Activated T-helper 2 cell treated with anti-CD3 and anti-CD28 coated beads, Interferon-gamma antibody, Interleukin-2, Interleukin-4, amounts not matched to agents 10 μg/mL and 5 μg/mL and 100 μg/mL, durations not matched to agents 14 hours and 24 hours and 36 hours (primary cell): ENCODE data around the gene EIF3D. TPM values are rescaled to one million over a fixed set of nuclear protein-coding genes. Genes with fewer than 3 reads are reported as not detected.

Source experiments
- DNase-seq: peaks from one replicate; pipeline ENCODE4 v3.0.0; 2021; ENCODE audit warnings: low spot score
- H3K27ac Mint-ChIP-seq: one replicate; pipeline ENCODE4 v1.8.0; 2021; ENCODE audit warnings: mixed read lengths
- H3K27me3 Mint-ChIP-seq: one replicate; pipeline ENCODE4 v1.8.0; 2021; ENCODE audit warnings: low read depth, mixed read lengths
- H3K36me3 Mint-ChIP-seq: one replicate; pipeline ENCODE4 v1.8.0; 2021; ENCODE audit warnings: low read depth, mixed read lengths
- H3K4me1 Mint-ChIP-seq: one replicate; pipeline ENCODE4 v1.8.0; 2021; ENCODE audit warnings: low read depth, mixed read lengths
- H3K4me3 Mint-ChIP-seq: one replicate; pipeline ENCODE4 v1.8.0; 2021; ENCODE audit warnings: low read depth, mild to moderate bottlenecking, moderate library complexity, mixed read lengths
- H3K9me3 Mint-ChIP-seq: one replicate; pipeline ENCODE4 v1.8.0; 2021; ENCODE audit warnings: mixed read lengths
- intact Hi-C: fragments of 100-400 bp; cut with micrococcal nuclease; formaldehyde crosslinking; loops from one replicate; pipeline ENCODE4 v1.15.1; 2023
- total RNA-seq: library from RNA; stranded (reverse); gene quantifications from 2 replicates; pipeline ENCODE4 v1.2.3, GENCODE V29; 2022

Gene EIF3D
- total RNA-seq, 1 donor from 2014 or later, result 300 TPM

- peaks cover 10% of the 10 kb centered on the region for H3K27me3 Mint-ChIP-seq
- H3K9me3 Mint-ChIP-seq, result no peaks in the 10 kb centered on the region
- intact Hi-C loops, result no loop called here
Observed at GRCh38 chr22:36563898-36564297, 34.9 kb upstream of the EIF3D start.

GRCh38 chr22:36563444-36563843 is 34.5 kb upstream of the EIF3D start:
- H3K36me3 Mint-ChIP-seq, result no peaks in the 10 kb centered on the region
- H3K9me3 Mint-ChIP-seq, result no peaks in the 10 kb centered on the region
- H3K4me1 Mint-ChIP-seq, result no peaks in the 10 kb centered on the region
- no peak overlapping the region for H3K27ac Mint-ChIP-seq
- peaks cover 10% of the 10 kb centered on the region for H3K27me3 Mint-ChIP-seq
- intact Hi-C loops, result no loop called here
- H3K4me3 Mint-ChIP-seq, result no peak overlapping the region
- no peak for DNase-seq

More at GRCh38 chr22:36563898-36564297, 34.9 kb upstream of the EIF3D start:
- H3K36me3 Mint-ChIP-seq, result no peaks in the 10 kb centered on the region
- no peak overlapping the region for H3K27ac Mint-ChIP-seq
- no peaks in the 10 kb centered on the region for H3K4me1 Mint-ChIP-seq
- DNase-seq, result no peak
- no peak overlapping the region for H3K4me3 Mint-ChIP-seq

GRCh38 chr22:36563001-36563400 is 34.0 kb upstream of the EIF3D start:
- peaks cover 10% of the 10 kb centered on the region for H3K27me3 Mint-ChIP-seq
- no peak overlapping the region for H3K27ac Mint-ChIP-seq
- no peak for DNase-seq
- no peaks in the 10 kb centered on the region for H3K9me3 Mint-ChIP-seq
- no peaks in the 10 kb centered on the region for H3K4me1 Mint-ChIP-seq
- intact Hi-C loops, result no loop called here
- H3K36me3 Mint-ChIP-seq, result no peaks in the 10 kb centered on the region
- H3K4me3 Mint-ChIP-seq, result no peak overlapping the region

DNA sequence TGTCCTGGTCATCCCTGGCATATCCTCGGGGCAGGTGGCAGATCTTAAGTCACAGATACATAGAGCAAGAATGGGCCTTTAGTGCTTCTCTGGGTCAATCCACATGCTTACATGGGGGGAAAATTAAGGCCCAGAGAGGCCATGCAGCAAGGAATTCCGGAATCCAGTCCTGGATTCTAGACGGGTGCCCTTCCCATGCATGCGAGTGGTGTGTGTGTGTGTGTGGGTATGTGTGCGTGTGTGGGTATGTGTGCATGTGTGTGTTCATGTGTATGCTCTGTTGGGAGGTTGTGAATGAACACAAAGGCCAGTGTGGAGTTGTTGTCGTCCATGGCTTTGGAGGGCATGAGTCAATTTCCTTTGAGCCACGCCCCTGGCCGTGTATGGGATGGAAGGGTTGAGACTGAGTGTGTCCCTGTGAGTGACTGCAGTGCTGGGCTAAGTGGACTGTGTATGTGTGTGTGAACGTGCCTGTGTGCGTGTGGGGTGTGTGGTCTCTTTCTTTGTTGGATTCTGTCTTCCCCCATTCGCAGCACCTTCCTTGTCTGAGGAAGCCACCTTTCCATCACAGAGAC is 33.4 kb upstream of the EIF3D start:
- DNase-seq, result no peak
- Mint-ChIP-seq H3K27ac (no peak overlapping the region), H3K4me3 (no peak overlapping the region), H3K36me3 (no peaks in the 10 kb centered on the region), H3K27me3 (peaks cover 10% of the 10 kb centered on the region), H3K4me1 (no peaks in the 10 kb centered on the region), H3K9me3 (no peaks in the 10 kb centered on the region)
- intact Hi-C loops, result no loop called here

GRCh38 chr22:36561291-36561811 is 32.4 kb upstream of the EIF3D start:
- H3K27me3 Mint-ChIP-seq, result peaks cover 10% of the 10 kb centered on the region
- no peaks in the 10 kb centered on the region for H3K9me3 Mint-ChIP-seq
- no peaks in the 10 kb centered on the region for H3K36me3 Mint-ChIP-seq
- DNase-seq, result no peak
- intact Hi-C loops, result no loop called here
- no peak overlapping the region for H3K27ac Mint-ChIP-seq
- no peak overlapping the region for H3K4me3 Mint-ChIP-seq
- no peaks in the 10 kb centered on the region for H3K4me1 Mint-ChIP-seq

DNA sequence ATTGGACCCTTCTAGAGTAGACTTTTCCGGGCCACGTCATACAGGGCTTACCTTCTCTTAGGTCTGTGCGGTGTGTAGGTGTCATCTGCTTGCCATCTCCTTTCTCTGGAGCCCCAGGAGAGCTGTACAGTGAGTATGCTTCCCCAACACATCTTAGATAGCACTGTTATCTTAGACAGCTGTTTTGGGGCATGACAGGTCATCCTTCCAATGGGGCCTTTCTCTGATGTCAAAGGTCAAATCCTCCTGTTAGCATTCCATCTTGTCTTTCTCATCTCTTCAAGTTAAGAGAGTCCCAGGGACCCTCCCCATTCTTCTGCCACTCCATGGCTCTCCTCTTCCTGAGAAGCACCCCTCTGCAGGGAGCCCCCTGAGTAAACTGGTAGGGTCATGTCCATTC is 31.0 kb upstream of the EIF3D start:
- no peaks in the 10 kb centered on the region for H3K4me1 Mint-ChIP-seq
- H3K36me3 Mint-ChIP-seq, result no peaks in the 10 kb centered on the region
- H3K9me3 Mint-ChIP-seq, result no peaks in the 10 kb centered on the region
- no peak for DNase-seq
- H3K4me3 Mint-ChIP-seq, result no peak overlapping the region
- H3K27me3 Mint-ChIP-seq, result peaks cover 7% of the 10 kb centered on the region
- no peak overlapping the region for H3K27ac Mint-ChIP-seq
- intact Hi-C loops, result no loop called here

DNA sequence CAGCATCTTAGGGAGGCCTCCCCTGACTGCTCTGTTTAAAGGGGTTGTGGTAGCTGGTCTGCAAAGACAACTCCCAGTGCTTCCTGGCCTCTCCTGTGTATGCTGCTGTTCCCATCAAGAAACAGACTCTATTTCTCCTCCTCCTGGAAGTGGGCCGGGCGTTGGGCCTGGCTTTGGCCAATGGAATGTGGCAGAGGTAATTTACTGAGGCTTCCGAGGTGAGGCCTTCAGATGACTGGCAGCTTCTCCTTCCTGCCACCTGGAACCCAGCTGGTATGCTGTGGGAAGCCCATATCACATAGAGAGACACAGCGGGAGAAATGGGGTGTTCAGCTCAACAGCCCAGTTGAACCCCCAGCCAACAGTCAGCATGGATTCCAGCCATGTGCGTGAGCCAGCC is 25.1 kb upstream of the EIF3D start:
- intact Hi-C loops, result no loop called here
- H3K27me3 Mint-ChIP-seq, result peaks cover 10% of the 10 kb centered on the region
- H3K36me3 Mint-ChIP-seq, result no peaks in the 10 kb centered on the region
- H3K4me3 Mint-ChIP-seq, result no peak overlapping the region
- no peak overlapping the region for H3K27ac Mint-ChIP-seq
- H3K4me1 Mint-ChIP-seq, result peaks cover 4% of the 10 kb centered on the region
- H3K9me3 Mint-ChIP-seq, result no peaks in the 10 kb centered on the region
- no peak for DNase-seq

DNA sequence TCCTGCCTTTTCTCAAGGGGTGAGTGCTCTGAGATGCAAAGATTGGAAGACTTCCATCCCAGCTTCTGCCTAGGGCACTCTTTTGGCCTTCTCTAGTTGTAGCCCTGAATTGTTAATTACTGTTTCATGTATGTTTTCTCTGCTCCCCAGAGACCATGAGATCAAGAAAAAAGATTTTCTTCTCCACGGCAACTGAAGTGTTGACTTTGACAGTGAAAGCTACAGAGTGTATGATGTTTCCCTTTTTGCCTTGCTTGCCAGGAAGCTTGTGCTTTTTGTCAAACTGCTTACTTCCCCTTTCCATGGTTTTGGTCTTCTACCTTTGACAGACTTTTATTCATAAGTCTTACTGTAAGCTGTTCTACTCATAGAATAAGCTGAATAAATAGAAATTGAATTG is 23.3 kb upstream of the EIF3D start:
- no peak overlapping the region for H3K4me3 Mint-ChIP-seq
- DNase-seq, result no peak
- H3K36me3 Mint-ChIP-seq, result no peaks in the 10 kb centered on the region
- no peaks in the 10 kb centered on the region for H3K9me3 Mint-ChIP-seq
- H3K27ac Mint-ChIP-seq, result no peak overlapping the region
- intact Hi-C loops, result no loop called here
- H3K27me3 Mint-ChIP-seq, result peaks cover 10% of the 10 kb centered on the region
- H3K4me1 Mint-ChIP-seq, result peaks cover 5% of the 10 kb centered on the region

DNA sequence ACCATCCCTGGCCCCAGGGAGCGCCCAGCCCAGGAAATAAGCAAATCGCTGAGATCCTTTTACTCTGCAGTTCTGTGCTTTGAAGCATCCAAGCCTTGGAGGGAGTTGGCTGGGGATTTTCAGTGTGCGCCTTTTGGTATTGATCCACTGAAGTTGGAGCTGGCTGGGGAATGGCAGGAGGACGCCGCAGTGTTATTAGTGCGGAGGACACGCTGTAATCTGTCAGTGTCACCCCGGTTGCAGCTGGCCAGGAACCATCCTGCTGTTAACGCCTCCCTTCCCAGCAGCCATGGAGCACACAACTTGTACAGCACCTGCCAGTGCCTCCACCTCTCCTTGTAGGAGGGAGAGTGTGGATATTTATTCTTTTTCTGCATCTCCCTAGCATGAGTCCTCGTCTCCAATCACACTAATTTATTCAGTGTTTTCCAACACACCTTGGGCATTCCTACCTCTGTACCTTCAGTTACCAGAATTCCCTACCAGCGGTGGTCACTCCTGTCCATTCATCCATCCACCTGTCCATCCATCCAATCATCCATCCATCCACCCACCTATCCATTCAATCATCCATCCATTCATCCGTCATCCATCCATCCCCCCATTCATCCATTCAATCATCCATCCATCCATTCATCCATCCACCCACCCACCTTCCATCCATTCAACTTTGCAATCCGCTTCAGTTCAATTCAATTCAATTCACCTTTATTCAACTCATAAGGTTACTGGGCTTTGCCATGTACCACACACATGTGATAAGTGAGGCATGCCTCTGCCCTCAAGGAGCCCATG is 21.9 kb upstream of the EIF3D start:
- Mint-ChIP-seq H3K9me3 (no peaks in the 10 kb centered on the region), H3K4me1 (peaks cover 11% of the 10 kb centered on the region), H3K27me3 (peaks cover 10% of the 10 kb centered on the region), H3K36me3 (no peaks in the 10 kb centered on the region), H3K27ac (no peak overlapping the region), H3K4me3 (no peak overlapping the region)
- no peak for DNase-seq
- intact Hi-C loops, result no loop called here

DNA sequence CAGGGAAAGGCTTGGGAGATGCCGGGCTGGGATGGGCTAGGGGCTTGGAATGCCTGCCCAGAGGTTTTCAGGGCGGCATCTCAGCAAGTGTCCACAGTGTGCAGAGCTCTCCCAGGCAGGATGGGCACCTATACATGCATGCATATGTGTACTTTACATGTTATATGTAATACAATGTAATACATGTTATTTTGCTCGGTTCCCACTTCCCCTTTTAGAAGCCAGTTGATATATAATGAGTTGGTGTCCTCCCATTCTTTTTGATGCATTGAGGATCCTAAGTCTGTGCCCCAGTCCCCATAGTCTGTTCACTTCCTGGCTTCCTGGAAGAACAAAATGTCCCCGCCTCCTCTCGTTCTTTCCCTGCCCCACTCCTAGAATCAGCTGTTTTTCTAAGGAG is 20.1 kb upstream of the EIF3D start:
- no peak for DNase-seq
- H3K27me3 Mint-ChIP-seq, result peaks cover 10% of the 10 kb centered on the region
- H3K36me3 Mint-ChIP-seq, result no peaks in the 10 kb centered on the region
- H3K9me3 Mint-ChIP-seq, result no peaks in the 10 kb centered on the region
- intact Hi-C loops, result loop anchor here (10.0 kb wide), 1 partner anchor 226 kb away; the partner anchor contains the start of gene IFT27
- peaks cover 15% of the 10 kb centered on the region for H3K4me1 Mint-ChIP-seq
- no peak overlapping the region for H3K27ac Mint-ChIP-seq
- H3K4me3 Mint-ChIP-seq, result no peak overlapping the region

DNA sequence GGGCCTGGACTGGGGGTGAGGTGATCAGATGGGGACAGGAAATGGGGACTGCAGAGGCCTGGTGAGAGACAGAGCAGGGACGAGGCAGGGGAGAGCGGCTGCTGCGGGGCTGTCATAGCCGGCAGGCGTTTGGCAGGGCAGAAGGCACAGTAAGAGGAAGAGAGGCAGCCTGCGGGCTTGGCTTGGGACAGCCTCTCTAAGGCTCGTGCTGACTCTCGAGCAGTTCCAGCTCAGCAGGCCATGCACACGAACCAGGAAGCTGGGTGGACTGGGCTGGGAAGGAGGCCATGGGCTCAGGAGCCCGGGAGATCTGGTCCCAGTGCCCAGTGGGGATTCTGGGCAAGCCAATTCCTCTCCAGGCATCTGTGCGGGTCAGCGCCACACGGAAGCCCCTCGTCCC is 19.6 kb upstream of the EIF3D start:
- DNase-seq, result no peak
- Mint-ChIP-seq H3K4me1 (peaks cover 15% of the 10 kb centered on the region), H3K27ac (no peak overlapping the region), H3K9me3 (no peaks in the 10 kb centered on the region), H3K27me3 (peaks cover 10% of the 10 kb centered on the region), H3K36me3 (no peaks in the 10 kb centered on the region), H3K4me3 (no peak overlapping the region)
- intact Hi-C loops, result loop anchor here (10.0 kb wide), 1 partner anchor 226 kb away; the partner anchor contains the start of gene IFT27

- no peak for DNase-seq
- Mint-ChIP-seq H3K4me1 (peaks cover 20% of the 10 kb centered on the region), H3K27me3 (peaks cover 10% of the 10 kb centered on the region), H3K27ac (peak overlapping the region; percentile 17), H3K36me3 (no peaks in the 10 kb centered on the region), H3K4me3 (no peak overlapping the region), H3K9me3 (no peaks in the 10 kb centered on the region)
- intact Hi-C loops, result loop anchor here (1.0 to 10.0 kb wide), 3 partner anchors 228 to 431 kb away; partner anchors contain the start of genes IFT27 and NCF4
Observed at GRCh38 chr22:36546932-36547331, 18.0 kb upstream of the EIF3D start.
